DMS 273 (cell line): ENCODE results near the gene PLD4.
"Not testable (repeated sequence)": the region's sequence is repeated elsewhere in the genome, so short reads cannot be mapped to it uniquely, and the experiment has no call there.

ENCODE experiments used
- DNase-seq: peaks from one replicate; lab custom pipeline; 2025; ENCODE audit not compliant: unreplicated experiment; lab: John Stamatoyannopoulos, UW

PLD4 gene, protein sequence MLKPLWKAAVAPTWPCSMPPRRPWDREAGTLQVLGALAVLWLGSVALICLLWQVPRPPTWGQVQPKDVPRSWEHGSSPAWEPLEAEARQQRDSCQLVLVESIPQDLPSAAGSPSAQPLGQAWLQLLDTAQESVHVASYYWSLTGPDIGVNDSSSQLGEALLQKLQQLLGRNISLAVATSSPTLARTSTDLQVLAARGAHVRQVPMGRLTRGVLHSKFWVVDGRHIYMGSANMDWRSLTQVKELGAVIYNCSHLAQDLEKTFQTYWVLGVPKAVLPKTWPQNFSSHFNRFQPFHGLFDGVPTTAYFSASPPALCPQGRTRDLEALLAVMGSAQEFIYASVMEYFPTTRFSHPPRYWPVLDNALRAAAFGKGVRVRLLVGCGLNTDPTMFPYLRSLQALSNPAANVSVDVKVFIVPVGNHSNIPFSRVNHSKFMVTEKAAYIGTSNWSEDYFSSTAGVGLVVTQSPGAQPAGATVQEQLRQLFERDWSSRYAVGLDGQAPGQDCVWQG

GRCh38 chr14:104924421-104925213 is at the start of gene PLD4:
Gene PLD4 (plus strand): TSS chr14:104924879. CDS start chr14:104927141, 2,262 bp downstream.
- DNase-seq = peak; percentile 35

GRCh38 chr14:104875412-104875751 is 49.3 kb upstream of the PLD4 start:
- DNase-seq = no peak

DNA sequence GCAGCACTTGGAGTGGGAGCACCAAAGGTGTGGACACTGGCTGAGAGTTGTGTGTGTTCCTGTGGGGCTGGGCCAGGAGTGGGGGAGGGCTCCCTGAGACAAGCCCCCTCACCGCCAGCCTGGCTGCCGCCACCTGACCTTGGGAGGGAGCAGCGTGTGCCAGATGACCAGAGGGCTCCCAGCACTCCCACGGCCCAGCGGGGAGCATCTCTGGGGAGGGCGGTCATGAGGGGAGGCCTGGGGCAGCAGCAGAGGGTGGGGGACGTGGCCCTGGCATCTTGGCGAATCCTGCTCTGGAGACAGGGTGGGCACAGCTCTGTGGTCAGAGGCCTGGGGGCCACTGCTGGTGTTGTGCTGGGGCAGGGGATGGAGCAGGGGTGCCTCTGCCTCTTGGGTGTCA is 48.9 kb upstream of the PLD4 start:
- no peak for DNase-seq

DNA sequence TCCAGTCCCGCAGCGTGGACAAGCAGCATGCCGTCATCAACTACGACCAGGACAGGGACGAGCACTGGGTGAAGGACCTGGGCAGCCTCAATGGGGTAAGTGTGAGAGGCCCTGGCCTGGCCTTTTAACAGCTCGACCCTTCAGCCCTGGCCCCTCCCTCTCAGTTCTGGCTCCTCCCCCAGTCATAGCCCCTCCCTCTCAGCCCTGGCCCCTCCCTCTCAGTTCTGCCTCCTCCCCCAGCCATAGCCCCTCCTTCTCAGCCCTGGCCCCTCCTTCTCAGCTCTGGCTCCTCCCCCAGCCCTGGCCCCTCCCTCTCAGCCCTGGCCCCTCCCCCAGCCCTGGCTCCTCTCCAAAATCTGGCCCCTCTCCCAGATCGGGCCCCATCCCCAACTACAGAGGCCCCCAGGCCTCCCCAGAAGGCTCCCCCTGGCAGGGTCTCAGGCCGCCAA is 48.4 kb upstream of the PLD4 start:
- DNase-seq = peak; percentile 52

DNA sequence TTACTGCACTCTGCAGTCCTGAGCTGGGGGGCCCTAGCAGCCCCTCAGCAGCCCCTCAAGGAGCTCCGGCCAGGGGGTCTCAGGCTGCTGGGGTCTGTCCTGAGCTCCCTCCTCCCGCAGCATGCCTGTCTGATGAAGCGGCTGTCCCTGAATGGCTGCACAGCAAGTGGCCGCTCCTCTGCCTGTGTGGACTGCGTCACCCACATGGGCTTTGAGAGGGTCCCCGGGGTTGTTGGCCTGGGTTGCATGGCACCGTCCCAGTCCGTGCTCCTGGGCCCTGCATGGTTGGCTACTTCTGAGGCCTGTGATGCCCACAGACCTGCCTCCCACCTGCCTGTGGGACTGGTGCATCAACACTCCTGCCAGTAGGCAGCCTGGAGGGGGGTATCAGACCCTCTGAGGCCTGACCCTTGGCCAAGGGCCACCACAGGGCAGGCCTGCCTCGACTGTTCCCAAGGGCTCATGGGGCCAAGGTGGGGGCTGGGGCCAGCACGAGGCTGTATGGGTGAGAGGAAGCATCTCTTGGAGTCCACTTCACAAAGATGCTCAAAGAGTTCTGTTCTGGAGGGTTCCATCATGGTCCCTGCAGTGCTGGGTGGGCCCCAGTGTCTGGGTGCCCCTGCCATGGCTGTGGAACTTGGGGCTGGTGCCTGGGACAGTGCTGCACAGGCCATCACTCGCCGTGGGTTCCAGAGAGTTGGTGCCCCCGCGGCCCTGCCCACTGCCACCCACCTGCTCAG is 47.4 kb upstream of the PLD4 start:
- no peak for DNase-seq

DNA sequence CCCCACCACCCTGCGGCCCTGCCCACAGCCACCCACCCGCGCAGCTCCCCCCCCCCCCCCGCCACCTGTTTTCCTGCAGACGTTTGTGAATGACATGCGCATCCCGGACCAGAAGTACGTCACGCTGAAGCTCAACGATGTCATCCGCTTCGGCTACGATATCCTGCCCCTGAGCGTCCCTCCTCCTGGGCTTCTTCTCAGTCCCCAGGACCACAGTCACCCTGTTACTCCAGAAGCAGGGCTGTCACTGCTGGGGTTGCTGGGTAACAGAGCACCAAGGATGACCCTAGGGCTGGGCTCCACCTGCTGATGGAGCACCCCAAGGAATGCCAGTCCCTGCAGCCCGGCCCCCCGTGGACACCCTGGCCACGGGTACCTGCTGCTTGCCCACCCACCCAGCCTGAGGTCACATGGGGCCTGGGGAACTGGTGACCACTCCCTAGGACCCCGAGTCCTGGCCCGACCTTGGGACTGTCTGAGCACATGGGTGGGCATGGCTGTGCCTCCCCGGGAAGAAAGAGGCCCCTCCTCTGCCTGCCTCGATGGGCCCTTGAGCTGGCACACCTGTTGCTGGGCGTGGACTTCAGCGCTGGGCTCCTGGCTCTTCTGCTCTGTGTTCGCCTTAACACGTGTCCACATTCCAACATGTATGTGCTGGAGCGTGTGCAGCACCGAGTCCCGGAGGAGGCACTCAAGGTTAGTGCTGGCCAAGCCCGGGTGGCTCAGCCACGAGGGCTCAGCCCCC is 46.7 kb upstream of the PLD4 start:
- DNase-seq = no peak

DNA sequence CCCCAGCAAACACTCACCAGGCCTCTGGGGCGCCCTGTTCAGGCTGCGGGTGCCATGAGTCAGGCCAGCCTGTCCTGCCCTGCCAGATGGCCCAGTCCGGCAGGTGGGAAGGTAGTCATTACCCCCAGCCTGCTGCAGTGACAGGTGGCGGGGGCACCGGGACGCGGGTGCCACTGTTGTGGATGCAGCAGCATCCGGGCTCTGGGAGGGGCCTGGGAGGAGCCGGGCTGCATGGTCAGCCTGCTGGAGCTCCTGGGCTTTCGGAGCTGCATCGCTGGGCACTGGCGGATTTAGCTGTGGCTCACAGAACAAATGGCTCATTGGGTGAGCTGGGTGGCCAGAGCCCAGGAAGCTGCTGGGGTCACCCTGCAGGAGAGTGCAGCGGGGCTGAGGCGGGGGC is 46.1 kb upstream of the PLD4 start:
- DNase-seq = peak; percentile 93

DNA sequence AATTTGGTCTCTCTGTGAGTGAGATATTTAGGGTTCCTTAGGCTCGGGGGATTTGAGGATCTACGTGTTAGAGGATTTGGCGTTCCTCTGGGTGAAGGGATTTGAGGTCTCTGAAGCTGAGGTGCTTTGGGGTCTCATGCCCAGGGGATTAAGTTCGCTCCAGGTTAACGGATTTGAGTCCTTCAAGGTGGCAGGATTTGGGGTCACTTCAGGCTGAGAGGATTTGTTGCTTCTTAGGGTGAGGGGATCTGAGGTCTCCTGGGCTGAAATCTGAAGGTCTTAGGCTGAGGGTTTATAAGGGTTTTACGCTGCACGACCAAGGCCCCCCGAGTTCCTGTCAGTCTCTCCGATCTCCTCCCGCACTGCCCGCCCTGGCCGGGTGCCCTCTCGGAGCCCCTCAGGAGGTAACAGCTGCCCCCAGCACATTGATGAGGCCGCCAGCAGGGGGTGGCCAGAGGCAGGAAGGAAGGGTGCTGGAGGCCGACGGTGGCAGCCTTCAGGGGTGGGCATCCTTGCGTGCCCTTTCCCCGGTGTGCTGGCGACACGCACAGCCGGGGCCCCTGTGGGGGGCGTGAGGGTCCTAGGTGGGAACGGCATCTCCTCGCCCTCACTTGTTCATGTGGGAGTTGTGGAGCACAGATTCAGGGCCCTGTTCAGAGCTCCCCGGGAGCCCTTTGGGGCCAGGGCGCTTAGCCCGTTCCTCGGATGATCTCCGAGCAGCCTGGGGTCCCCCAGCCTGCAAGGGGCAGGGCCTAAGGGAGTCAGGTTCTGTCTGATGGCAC is 45.3 kb upstream of the PLD4 start:
- DNase-seq = no peak

DNA sequence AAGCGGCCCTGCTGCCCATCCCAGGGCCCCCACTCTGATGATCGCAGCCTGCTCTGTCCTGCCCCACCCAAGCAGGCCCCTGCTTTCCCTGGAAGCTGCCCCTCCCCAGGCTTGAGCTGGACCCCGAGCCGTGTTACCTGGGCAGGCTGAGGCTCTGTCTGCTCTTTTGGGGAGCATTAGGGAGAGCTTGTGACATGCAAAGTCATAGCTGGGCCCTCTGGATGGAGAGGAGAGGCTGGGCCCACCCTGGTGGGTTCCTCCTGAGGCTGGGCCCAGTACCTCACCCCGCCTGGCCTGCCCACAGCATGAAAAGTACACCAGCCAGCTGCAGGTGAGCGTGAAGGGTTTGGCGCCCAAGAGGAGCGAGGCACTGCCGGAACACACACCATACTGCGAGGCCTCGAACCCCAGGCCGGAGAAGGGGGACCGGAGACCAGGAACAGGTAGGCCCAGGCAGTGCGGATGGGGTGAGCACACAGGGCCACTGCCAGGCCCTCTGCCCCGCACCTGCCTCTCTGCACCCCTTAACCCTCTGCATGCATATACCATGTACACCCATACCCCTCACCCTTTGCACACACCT is 44.6 kb upstream of the PLD4 start:
- DNase-seq = no peak

- DNase-seq = no peak
These were observed 44.0 kb upstream of the PLD4 start for GRCh38 chr14:104880584-104881210.

DNA sequence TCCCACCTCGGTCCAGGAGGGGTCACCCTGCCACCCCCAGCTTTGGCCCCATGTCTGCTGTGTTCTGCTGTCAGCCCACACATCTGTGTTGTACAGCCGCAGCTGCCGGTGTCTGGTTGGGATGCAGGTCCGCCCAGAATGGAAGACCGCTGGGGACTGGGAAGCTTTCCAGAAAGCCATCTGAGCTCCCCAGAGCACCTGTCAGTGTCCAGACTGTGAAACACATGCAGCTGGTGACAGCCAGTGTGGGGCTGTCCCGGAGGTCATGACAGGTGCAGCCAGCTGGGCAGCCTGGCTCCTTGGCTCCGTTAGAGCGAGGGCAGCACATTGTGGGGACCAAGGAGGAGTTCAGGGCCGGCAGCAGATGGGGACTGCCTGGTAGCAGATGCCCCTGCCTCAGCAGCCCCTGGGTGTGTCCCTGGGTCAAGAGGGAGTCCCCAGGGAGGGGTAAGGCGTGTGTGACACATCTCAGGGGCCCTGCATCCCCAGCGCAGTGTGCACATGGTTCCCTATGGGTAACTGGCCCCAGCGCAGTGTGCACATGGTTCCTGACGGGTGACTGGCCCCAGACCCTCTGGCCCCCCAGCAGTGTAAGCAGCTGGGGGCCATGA is 43.2 kb upstream of the PLD4 start:
- DNase-seq = peak; percentile 97

DNA sequence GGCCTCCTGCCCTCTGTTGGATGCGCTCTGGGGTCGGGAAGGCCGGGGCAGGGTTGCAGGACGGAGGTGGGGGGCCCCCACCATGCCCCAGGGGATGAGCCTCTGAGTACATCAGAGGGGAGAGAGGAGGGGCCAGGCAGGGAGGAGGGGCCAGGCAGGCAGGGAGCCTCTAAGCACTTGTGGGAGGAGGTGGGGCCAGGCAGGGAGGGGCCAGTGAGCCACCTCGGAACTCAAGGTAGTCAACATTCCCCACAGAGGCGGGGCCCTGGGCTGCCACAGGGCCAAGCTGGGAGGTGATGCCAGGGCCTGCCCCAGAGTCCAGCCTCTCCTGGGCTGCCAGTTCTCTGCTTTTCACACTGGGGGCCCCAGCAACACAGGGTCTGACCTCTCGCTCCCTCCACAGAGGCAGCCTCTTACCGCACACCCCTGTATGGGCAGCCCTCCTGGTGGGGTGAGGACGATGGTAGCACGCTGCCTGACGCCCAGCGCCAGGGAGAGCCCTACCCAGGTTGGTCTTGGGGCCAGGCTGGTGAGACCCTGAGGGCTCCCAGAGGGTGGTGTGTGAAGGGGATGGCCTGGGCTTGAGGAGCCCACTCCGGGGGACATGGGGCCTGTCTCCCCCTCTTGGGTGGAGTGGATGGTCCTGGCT is 42.2 kb upstream of the PLD4 start:
- peak; percentile 66 for DNase-seq

DNA sequence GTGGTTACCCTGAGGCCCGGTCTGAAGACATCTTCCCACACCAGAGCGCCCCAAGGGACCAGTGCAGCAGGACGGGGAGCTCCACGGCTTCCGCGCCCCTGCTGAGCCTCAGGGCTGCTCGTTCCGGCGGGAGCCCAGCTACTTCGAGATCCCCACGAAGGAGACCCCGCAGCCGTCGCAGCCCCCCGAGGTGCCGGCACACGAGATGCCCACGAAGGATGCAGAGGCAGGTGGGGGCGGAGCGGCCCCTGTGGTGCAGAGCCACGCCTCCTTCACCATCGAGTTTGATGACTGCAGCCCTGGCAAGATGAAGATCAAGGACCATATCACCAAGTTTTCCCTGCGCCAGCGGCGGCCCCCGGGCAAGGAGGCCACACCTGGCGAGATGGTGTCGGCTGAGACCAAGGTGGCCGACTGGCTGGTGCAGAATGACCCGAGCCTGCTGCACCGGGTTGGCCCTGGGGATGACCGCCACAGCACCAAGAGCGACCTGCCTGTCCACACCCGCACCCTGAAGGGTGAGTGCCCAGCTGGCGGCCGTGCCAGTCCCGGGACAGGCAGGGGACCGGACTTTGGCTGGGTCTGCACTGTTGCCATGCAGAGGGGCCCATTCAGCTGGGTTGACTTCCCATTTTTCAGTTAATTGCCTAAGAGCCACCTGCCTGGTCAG is 41.6 kb upstream of the PLD4 start:
- DNase-seq = no peak

- no peak for DNase-seq
These were observed 40.9 kb upstream of the PLD4 start for GRCh38 chr14:104883681-104884361.

DNA sequence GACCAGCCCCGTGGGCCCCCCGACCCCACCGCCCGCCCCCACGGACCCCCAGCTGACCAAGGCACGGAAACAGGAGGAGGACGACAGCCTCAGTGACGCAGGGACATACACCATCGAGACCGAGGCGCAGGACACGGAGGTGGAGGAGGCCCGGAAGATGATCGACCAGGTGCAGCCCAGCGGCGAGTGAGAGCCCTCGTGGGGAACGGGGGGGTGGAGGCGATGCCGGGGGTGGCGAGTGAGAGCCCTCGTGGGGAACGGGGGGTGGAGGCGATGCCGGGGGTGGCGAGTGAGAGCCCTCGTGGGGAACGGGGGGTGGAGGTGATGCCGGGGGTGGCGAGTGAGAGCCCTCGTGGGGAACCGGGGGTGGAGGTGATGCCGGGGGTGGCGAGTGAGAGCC is 40.3 kb upstream of the PLD4 start:
- DNase-seq = not testable (repeated sequence)

GRCh38 chr14:104885031-104885972 is 39.4 kb upstream of the PLD4 start:
- DNase-seq = no peak
